Measurements from ENCODE around the gene SNX1. TPM values are rescaled to one million over a fixed set of nuclear protein-coding genes. Genes with fewer than 3 reads are reported as not detected.

Gene SNX1
- total RNA-seq, 2 donors from 2014 or later: 103 to 110 TPM

GRCh38 chr15:64187396-64188191 lies 91.8 kb downstream of the SNX1 start:
- DNase-seq (no peak), ATAC-seq (no peak)
- intact Hi-C loops (cut with DNase I, micrococcal nuclease): no loop called here

Other genes starting within 250 kb of the SNX1 start
- gene DAPK2, start 49.5 kb upstream of the SNX1 start, total RNA-seq: 10 to 100 TPM; 48.8 to 58.3 TPM
- 100 to 1,000 TPM in 1 of 2 donors, 10 to 100 TPM in 1; 86.5 to 106 TPM for gene CIAO2A, start 2.1 kb upstream of the SNX1 start, total RNA-seq
- gene SNX22, start 55.7 kb downstream of the SNX1 start, total RNA-seq: under 1 TPM; 0.34 to 0.73 TPM
- gene PPIB, start 67.0 kb downstream of the SNX1 start, total RNA-seq: 100 to 1,000 TPM; 284 to 324 TPM